ENCODE measurements around the gene FCHO1.

DNA sequence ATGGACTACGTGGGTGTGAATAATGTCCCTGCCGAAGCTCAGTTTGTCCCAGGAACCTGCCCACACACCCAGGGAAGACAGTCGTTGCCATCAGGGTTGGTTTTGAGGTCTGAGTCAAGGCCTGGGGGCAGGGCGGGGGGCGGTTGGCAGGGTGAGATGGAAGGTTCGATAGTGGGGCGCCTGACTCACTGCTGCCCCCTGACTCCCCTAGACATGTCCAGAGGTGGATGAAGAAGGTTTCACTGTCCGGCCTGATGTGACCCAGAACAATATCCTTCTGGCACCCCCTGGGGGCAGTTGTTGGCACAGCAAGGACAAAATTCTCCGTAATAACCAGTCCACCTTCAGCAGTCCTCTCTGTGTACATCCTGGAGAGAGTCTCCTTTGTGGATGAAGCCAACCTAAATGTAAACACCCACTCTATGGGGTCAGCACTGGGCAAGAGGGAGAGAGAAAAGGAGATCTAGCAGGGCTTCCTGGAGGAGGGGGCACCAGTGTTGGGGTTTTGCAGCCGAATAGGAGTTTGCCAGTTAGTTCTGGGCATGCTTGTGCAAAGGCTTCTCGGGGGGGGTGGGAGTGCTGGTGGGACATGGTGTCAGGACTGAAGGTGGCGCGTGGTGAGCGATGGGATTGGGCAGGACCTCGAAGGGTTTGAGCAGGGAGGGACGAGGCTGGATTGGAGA is 24.1 kb downstream of the FCHO1 start:
- TF ChIP-seq, protein P1, sequence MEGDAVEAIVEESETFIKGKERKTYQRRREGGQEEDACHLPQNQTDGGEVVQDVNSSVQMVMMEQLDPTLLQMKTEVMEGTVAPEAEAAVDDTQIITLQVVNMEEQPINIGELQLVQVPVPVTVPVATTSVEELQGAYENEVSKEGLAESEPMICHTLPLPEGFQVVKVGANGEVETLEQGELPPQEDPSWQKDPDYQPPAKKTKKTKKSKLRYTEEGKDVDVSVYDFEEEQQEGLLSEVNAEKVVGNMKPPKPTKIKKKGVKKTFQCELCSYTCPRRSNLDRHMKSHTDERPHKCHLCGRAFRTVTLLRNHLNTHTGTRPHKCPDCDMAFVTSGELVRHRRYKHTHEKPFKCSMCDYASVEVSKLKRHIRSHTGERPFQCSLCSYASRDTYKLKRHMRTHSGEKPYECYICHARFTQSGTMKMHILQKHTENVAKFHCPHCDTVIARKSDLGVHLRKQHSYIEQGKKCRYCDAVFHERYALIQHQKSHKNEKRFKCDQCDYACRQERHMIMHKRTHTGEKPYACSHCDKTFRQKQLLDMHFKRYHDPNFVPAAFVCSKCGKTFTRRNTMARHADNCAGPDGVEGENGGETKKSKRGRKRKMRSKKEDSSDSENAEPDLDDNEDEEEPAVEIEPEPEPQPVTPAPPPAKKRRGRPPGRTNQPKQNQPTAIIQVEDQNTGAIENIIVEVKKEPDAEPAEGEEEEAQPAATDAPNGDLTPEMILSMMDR (optimal IDR thresholded peaks at IDR 0.05 in 1 of 3, IDR thresholded peaks at IDR 0.05 in 1 of 3, conservative IDR thresholded peaks at IDR 0.05 in 1 of 3; ENCODE audit: extremely low read depth in 1 of 3, insufficient read depth in 2 of 3, low read length in 3 of 3) = peak; percentile 61 to 73 (median 72)
- no peak for TF ChIP-seq EZH2 (IDR thresholded peaks at IDR 0.05; ENCODE audit: low read length)

Measured in keratinocyte (primary cell).